NK-92 (cell line): ENCODE results near the gene CAPN11.
"Not testable (repeated sequence)": the region's sequence is repeated elsewhere in the genome, so short reads cannot be mapped to it uniquely, and the experiment has no call there.

Experiments used
- DNase-seq: peaks from one replicate; lab custom pipeline; 2025; ENCODE audit not compliant: unreplicated experiment; lab: John Stamatoyannopoulos, UW

The CAPN11 gene

GRCh38 chr6:44179648-44180047, 21.0 kb downstream of the CAPN11 start:
- DNase-seq = no peak

- no peak for DNase-seq
Measured at GRCh38 chr6:44180406-44180805, 21.8 kb downstream of the CAPN11 start.

GRCh38 chr6:44180886-44181285, 22.3 kb downstream of the CAPN11 start:
- DNase-seq = no peak

- DNase-seq = not testable (repeated sequence)
Measured at GRCh38 chr6:44181784-44182183, 23.2 kb downstream of the CAPN11 start.

- DNase-seq = no peak
Measured at GRCh38 chr6:44182911-44183390, 24.3 kb downstream of the CAPN11 start.

GRCh38 chr6:44183783-44184182, 25.2 kb downstream of the CAPN11 start:
- DNase-seq = no peak

GRCh38 chr6:44185356-44185755, 26.7 kb downstream of the CAPN11 start:
- not testable (repeated sequence) for DNase-seq

- DNase-seq = no peak
Measured at GRCh38 chr6:44185953-44186634, 27.5 kb downstream of the CAPN11 start.

GRCh38 chr6:44186635-44187025, 28.0 kb downstream of the CAPN11 start:
- no peak for DNase-seq

GRCh38 chr6:44188819-44189218, 30.2 kb downstream of the CAPN11 start:
- no peak for DNase-seq

- no peak for DNase-seq
Measured at GRCh38 chr6:44189257-44189656, 30.6 kb downstream of the CAPN11 start.

- no peak for DNase-seq
Measured at GRCh38 chr6:44190715-44191114, 32.1 kb downstream of the CAPN11 start.

GRCh38 chr6:44192428-44193041, 33.9 kb downstream of the CAPN11 start:
- DNase-seq = no peak

- DNase-seq = no peak
Measured at GRCh38 chr6:44193307-44193910, 34.8 kb downstream of the CAPN11 start.

- DNase-seq = no peak
Measured at GRCh38 chr6:44194326-44194725, 35.7 kb downstream of the CAPN11 start.

- not testable (repeated sequence) for DNase-seq
Measured at GRCh38 chr6:44196351-44196750, 37.7 kb downstream of the CAPN11 start.

- DNase-seq = no peak
Measured at GRCh38 chr6:44198684-44199083, 40.1 kb downstream of the CAPN11 start.

GRCh38 chr6:44199883-44200282, 41.3 kb downstream of the CAPN11 start:
- DNase-seq = no peak

GRCh38 chr6:44201200-44201599, 42.6 kb downstream of the CAPN11 start:
- DNase-seq = no peak

- no peak for DNase-seq
Measured at GRCh38 chr6:44201638-44202303, 43.2 kb downstream of the CAPN11 start.

- no peak for DNase-seq
Measured at GRCh38 chr6:44202332-44202971, 43.8 kb downstream of the CAPN11 start.
